HG02763 (cell line): Measurements from ENCODE around the gene GATAD1.
"Not testable (repeated sequence)": the region's sequence is repeated elsewhere in the genome, so short reads cannot be mapped to it uniquely, and the experiment has no call there.

Experiments used
- ATAC-seq: cut with Tn5 transposase; IDR thresholded peaks from one replicate; pipeline ENCODE4 v1.9.1; 2021; ENCODE audit warnings: mild to moderate bottlenecking, moderate library complexity; ENCODE audit not compliant: unreplicated experiment

The GATAD1 gene

DNA sequence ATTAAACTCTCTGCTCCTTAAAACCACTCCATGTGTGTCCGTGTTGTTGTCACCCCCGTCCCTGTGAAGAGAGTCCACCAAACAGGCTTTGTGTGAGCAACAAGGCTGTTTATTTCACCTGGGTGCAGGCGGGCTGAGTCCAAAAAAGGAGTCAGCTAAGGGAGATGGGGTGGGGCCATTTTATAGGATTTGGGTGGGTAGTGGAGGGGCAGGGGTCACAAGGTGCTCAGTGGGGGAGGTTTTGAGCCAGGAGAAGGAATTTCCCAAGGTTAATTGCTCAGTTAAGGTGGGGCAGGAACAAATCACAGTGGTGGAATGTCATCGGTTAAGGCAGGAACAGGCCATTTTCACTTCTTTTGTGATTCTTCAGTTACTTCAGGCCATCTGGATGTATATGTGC lies 31.9 kb downstream of the GATAD1 start:
- ATAC-seq: not testable (repeated sequence)

DNA sequence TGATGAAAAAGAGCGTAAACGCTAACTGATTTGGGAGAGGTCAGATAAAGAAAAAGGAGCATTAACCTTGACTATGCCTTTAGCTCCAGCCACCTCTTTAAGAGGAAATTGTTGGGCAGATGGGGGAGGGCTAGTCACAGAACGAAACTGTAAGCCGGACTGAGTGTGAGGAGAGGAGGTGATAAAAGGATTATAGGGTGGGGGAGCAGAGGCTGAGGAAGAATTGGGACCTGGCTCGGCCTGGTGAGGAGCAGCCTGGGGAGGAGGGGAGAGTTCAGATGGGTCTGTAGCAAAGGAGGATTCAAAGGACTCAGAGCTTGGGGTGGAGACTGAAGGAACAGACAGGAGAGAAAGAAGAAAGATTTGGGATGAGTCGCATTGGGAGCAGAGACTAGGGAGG lies 36.3 kb downstream of the GATAD1 start:
- ATAC-seq: not testable (repeated sequence)

DNA sequence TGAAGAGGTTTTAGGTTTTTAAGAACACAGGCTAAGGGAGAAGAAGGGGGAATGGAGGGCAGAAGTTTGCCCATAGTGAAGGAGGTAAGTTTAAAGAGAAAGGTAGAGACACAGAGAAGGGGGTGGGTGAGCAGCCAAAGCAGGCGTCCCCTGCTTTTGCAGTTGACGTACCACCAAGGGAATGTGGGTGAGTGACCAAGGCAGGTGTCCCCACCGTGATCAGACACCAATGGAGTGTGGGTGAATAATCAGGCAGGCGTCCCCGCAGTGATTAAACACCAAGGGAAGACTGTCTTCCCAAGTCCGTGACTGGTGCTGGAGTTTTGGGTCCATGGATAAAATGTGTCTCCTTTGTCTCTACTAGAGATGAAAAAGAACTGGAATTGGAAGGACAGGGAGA lies 36.9 kb downstream of the GATAD1 start:
- ATAC-seq: not testable (repeated sequence)

DNA sequence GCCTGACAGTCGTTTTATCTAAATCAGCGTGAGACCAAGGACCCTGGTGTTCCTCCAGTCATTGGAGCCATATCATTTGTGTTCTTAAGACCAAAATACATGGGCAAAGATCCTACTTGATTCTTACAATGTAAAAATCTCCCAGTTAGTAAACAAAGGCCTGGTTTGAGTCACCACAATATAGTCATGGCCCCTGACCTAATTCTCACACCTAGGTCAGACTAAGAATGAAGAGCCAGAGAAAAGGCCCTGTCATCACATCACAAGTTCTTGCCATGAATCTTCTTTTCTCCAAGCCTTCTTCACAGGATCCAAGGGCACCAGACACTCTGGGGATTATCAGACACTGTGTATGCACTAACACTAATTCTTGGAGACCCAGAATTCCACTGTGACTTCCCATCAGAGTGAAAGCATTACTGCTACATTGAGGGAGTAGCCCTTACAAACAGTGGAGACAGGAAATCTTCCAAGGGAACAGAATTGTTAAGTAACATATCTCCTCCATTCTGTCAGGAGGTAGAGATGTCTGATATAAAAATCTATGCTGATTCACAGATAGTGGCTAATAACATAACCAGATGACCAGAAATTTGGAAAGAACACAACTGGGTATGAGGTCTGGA lies 38.1 kb downstream of the GATAD1 start:
- no peak for ATAC-seq

DNA sequence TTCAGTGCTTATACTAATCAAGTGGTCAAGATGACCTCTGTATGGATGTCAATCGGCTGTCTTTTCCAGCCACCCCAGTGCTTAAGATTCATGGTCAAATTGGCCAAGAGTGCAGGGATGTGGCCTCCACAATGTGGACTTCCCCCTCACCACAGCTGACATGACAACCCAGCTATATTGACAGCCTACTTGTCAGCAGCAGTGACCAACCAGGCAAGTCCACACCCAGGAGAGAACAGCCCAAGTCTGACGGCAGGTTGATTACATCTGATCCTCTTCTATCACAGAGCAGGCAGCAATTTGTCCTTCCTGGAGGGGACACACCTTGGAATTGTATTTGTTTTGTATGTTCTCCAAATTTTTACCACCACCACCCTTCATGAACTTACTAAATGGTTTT lies 38.7 kb downstream of the GATAD1 start:
- no peak for ATAC-seq

DNA sequence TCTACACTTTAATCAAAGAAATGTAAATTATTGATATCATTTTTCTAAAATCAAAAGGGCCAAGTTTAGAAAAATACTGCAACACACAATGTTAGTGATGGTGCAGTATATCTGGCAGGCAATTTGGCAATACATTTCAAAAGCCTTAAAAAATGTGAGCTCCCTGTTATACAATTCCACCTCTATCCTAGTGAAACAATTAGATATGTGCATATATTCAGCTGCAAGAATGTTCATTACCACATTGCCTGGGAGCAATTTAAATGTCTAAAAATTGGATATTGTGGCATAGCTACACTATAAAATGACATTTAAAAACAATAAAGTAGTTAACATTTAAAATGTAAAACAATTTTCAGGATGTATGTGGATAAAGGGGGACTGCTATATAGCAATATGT lies 40.5 kb downstream of the GATAD1 start:
- no peak for ATAC-seq

DNA sequence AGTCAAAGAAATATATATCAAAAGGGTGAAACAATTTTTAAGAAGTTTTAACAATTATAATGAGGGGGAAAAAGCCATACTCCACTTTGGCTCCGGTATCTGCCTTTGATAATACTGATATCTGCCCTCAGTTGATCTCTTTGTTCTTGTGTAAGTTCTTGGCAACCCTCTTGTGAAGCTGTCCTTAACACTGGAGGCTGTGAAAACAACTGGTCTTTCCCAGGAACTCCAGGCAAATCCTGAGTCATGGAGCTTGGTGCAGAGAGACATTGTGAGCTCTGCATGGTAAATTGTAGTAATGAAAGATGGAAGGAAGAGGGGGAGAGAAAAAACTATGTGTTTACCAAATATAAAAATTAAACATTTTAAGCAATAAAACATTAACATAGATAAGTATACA lies 42.4 kb downstream of the GATAD1 start:
- ATAC-seq: no peak

DNA sequence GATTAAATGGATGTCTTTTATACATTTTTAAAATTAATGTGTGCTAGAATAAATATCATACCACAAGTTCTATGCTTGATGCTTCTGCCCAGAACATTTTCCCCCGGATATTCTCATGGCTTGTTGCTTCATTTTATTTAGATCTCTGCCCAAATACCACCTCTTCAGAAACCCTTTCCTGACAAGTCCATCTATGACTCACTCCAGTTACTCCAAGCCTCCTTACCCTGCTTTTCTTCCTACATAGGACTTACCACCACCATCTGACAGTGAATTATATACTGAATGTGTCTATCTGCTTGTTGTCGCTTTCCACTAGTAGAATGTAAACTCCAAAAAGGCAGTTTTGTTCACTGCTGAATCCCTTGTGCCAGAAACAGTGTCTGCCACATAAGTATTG lies 49.6 kb downstream of the GATAD1 start:
- ATAC-seq: no peak

DNA sequence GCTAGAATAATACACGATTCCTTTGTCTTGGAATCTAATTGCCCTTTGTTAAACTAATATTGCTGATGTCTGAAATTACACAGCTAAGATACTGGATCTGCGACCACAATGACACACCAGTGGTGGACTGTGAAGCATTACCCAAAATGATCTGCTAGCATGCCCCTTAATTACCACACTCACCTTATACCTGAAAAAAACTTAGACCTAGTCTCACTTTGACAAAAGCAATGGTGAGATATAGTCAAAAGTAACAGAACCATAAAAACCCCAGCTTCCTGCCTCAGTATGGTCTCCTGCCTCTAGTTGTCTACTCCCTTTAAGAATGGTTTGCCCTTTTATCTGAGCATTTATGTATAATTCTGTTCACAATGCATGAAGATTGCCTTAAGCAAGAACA lies 51.3 kb downstream of the GATAD1 start:
- ATAC-seq: no peak

DNA sequence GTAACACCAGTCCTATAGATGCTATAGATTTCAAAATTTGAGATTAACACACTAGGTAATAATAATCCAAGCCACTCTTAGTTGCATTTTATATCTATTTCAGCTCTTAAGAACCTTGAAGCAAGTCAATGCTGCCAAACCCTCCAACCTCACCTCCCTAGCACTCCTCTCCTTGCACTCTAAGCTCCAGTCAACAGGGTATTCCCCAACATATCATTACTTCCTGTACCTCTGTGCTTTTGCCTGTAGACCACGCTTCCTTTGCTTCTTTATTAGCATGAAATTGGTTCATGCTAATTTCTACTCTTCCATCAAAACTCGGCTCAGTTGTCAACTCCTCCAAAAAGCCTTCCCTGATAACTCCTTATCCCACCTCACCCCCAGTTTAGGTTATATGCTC lies 56.5 kb downstream of the GATAD1 start:
- ATAC-seq: no peak

DNA sequence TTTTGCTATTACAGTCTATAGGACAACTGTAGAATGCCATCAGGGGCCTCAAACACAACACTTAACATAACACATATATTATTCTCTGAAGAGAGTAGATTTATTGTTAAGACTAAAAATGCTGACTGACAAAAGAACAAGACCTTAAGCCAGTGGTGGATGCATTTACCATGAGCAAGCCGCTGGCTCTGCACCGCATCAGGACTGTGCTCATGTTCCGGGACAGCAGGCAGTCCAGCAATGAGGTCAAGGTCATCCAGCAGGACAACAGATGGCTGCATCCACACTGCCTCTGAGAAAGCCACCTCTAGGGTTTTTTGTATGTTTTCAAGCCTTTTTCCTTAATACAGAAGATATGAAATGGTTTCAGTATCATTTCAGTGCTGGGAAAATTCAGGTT lies 57.3 kb downstream of the GATAD1 start:
- ATAC-seq: no peak

DNA sequence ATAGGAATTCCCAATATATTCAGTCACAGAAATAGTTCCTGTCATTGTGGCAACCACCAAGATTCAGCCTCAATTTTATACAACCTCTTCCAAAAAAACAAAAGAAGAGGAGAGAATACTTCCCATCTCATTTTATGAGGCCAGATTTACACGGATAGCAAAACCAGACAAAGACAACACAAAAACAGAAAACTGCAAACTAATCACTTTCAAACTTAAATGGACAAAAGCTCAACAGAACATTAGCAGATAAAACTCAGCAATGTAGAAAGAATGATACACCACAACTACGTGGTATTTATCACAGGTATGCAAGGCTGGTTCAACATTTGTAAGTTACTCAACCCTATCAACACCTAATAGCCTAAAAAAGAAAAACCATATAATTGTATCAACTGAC lies 59.1 kb downstream of the GATAD1 start:
- no peak for ATAC-seq

DNA sequence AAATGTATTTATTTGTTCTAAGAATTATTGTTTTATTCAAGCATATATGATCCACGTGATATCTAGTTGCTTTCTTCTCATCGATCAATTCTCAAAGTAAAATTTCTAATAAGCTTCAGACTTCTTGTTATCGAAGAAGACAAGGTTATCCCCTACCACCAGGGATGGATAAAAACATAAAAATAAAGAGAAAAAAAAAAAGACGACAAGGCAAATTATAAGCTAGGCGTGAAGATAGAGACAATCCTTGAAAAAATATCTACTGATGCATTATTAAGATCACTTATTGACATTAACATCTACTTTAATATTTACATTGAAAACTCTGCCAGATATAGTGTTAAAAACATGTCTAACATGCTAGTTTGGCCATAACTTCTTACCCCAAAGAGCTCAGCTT lies 61.7 kb downstream of the GATAD1 start:
- ATAC-seq: no peak
